Activated T-helper 17 cell treated with anti-CD3 and anti-CD28 coated beads, Interleukin-2, amount 50 U/mL, for 72 hours (primary cell): Measurements from ENCODE around the gene KDM2B. TPM values are rescaled to one million over a fixed set of nuclear protein-coding genes. Genes with fewer than 3 reads are reported as not detected.

Source experiments
- ATAC-seq: fragments of 150-1000 bp; cut with Tn5 transposase; replicated peaks from 2 replicates; pipeline ENCODE4 v1.10.0; 2021; ENCODE audit warnings: mild to moderate bottlenecking, moderate library complexity
- H3K27ac Mint-ChIP-seq: one replicate; pipeline ENCODE4 v1.8.0; 2022; ENCODE audit warnings: mixed read lengths
- H3K27me3 Mint-ChIP-seq: one replicate; pipeline ENCODE4 v1.8.0; 2022; ENCODE audit warnings: mixed read lengths
- H3K36me3 Mint-ChIP-seq: one replicate; pipeline ENCODE4 v1.8.0; 2022; ENCODE audit warnings: low read depth, mild to moderate bottlenecking, mixed read lengths
- H3K4me1 Mint-ChIP-seq: one replicate; pipeline ENCODE4 v1.8.0; 2022; ENCODE audit warnings: mixed read lengths
- H3K4me3 Mint-ChIP-seq: one replicate; pipeline ENCODE4 v1.8.0; 2022; ENCODE audit warnings: mild to moderate bottlenecking, mixed read lengths
- H3K9me3 Mint-ChIP-seq: one replicate; pipeline ENCODE4 v1.8.0; 2022; ENCODE audit warnings: mixed read lengths
- total RNA-seq, 2 donors: library from RNA; stranded (reverse); gene quantifications; one replicate each; pipeline ENCODE4 v1.2.3, GENCODE V29; 2022

KDM2B gene
- total RNA-seq, 2 donors from 2014 or later, result 64.2 to 76.4 TPM

DNA sequence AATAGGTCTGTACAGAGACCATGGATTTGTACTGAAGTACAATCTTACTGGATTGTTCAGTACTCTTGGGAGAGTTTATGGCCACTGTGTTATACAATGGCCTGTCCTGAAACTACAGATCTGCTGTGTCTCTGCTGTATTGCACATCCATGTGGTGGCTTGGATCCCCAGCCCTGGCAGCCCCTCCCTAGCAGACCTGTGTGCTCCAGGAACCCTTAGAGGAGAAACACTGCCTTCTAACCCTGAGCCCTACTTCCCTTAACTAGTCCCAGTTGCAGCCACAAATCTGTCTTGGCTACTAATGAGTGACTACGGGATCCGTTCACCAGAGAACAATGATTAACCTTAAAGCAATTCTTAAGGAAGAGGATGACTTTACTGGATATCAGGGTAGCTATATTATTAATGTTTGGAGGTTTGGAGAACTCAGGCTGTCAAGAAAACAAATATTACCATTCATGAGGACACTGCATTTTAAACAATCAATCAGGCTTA lies 153.2 kb downstream of the KDM2B start:
- Mint-ChIP-seq H3K36me3 (peaks cover 100% of the 10 kb centered on the region), H3K4me3 (no peak overlapping the region), H3K4me1 (no peaks in the 10 kb centered on the region), H3K9me3 (no peaks in the 10 kb centered on the region), H3K27me3 (no peaks in the 10 kb centered on the region), H3K27ac (peak overlapping the region; percentile 67)
- ATAC-seq, result no peak

DNA sequence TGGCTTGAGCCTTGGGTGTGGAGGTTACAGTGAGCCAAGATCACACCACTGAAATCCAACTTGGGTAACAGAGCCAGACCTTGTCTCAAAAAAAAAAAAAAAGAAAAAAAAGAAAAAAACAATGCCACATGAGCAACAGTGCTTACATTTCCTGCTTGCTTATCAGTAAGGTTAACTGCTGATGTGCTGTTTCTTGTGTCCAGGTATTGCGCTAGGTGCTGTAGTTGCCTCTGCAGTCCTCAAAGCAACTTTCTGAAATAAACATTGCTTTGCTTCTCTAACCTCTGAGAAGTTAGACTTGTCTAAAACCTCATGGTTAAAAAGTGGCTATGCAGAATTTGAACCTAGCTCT lies 156.2 kb downstream of the KDM2B start:
- H3K4me1 Mint-ChIP-seq, result peaks cover 4% of the 10 kb centered on the region
- no peak for ATAC-seq
- H3K36me3 Mint-ChIP-seq, result peaks cover 100% of the 10 kb centered on the region
- H3K4me3 Mint-ChIP-seq, result no peak overlapping the region
- no peak overlapping the region for H3K27ac Mint-ChIP-seq
- H3K27me3 Mint-ChIP-seq, result no peaks in the 10 kb centered on the region
- H3K9me3 Mint-ChIP-seq, result no peaks in the 10 kb centered on the region

DNA sequence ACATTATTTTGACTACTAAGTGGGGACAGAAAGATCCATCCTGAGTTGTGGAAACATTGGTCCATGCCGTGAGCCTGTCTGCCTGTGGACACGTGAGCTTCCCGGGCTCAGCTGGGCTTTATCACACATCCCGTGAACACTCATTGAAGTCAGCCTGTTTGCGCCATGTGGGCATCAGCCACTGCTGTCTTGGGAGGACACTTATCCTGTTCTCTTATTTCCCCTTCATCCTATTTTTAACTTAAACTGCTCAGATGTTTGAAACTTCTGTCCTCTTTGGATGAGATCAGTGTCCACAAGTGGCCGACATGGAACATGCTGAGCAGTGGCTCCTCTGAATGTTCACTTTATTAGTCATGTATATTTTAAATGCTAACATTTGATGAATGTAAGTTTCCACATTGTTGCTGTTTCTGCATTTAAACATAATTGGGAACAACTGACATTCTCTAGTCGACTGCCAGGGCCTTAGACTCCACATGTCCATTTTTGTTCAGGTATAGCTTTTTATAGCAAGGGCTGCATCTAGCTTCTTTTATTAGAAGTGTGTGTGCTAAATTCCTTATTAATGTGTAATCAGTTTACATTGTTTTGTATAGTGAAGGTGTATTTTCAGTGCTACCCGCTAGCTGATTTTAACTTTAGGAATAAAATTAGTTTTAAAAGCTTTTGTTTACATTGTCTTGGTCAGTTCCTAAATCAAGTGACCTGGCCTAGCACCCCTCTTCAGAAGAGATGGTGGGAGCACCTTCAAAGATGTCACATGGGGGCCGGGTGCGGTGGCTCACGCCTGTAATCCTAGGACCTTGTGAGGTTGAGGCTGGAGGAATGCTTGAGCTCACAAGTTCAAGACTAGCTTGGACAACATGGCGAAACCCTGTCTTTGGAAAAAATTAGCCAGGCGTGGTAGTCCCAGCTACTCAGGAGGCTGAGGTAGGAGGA lies 156.9 kb downstream of the KDM2B start:
- ATAC-seq, result no peak
- Mint-ChIP-seq H3K9me3 (no peaks in the 10 kb centered on the region), H3K27me3 (no peaks in the 10 kb centered on the region), H3K4me3 (no peak overlapping the region), H3K27ac (no peak overlapping the region), H3K36me3 (peaks cover 100% of the 10 kb centered on the region), H3K4me1 (peaks cover 4% of the 10 kb centered on the region)

DNA sequence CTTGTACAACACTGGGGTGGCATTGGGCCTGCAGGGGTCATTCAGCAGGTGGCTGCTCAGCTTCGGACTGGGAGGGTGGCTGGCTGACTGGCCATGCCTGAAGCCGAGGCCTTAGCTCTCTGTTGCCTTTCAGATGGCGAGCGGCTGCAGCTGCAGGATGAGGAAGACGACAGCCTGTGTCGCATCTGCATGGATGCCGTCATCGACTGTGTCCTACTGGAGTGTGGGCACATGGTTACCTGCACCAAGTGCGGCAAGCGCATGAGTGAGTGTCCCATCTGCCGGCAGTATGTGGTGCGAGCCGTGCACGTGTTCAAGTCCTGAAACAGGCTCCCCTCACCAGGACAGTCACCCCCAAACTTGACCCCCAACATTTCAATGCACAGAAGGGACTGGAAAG lies 157.6 kb downstream of the KDM2B start:
- no peak for ATAC-seq
- Mint-ChIP-seq H3K4me3 (no peak overlapping the region), H3K9me3 (no peaks in the 10 kb centered on the region), H3K27me3 (no peaks in the 10 kb centered on the region), H3K4me1 (peaks cover 4% of the 10 kb centered on the region), H3K36me3 (peaks cover 100% of the 10 kb centered on the region), H3K27ac (no peak overlapping the region)

DNA sequence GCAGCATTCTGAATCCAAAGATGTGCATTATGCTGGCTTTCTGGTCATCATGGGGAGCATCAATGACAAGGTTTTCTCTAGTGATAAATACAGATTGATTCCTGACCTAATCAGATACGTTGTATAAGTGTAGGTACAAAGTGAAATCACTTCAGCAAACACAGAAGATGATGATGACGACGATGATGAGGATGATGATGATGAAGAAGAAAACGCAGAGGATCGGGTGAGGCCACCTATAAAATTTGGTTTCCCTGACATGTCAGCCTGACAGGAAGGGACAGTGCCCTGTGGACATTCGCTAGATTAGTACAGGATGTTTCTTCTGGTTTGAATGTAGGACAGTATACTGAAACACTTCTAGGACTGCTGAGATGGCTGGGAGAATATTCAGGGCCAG lies 160.7 kb downstream of the KDM2B start:
- H3K4me1 Mint-ChIP-seq, result peaks cover 4% of the 10 kb centered on the region
- ATAC-seq, result no peak
- no peak overlapping the region for H3K4me3 Mint-ChIP-seq
- H3K9me3 Mint-ChIP-seq, result no peaks in the 10 kb centered on the region
- no peaks in the 10 kb centered on the region for H3K27me3 Mint-ChIP-seq
- peak overlapping the region; percentile 17 for H3K27ac Mint-ChIP-seq
- H3K36me3 Mint-ChIP-seq, result peaks cover 100% of the 10 kb centered on the region

DNA sequence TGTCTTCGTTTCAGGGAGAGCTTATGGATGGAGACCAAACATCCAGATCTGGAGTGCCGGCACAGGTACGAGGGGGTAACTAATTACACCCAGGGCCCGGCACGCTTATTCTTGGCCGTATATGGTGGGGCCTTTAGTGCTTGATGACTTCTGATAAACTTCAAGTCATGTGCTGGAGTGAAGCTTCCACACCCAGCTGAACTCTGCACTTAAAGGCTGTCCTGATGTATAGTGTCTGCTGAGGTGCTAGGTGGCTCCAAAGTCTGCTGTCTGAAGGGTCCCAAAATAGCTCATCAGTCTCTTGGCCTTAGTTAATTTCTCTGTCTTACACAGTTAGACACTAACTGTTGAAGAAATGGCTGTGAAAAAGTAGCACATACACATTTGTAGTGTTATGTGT lies 163.0 kb downstream of the KDM2B start:
- peaks cover 4% of the 10 kb centered on the region for H3K4me1 Mint-ChIP-seq
- H3K27ac Mint-ChIP-seq, result peak overlapping the region; percentile 32
- peaks cover 97% of the 10 kb centered on the region for H3K36me3 Mint-ChIP-seq
- no peak overlapping the region for H3K4me3 Mint-ChIP-seq
- ATAC-seq, result no peak
- no peaks in the 10 kb centered on the region for H3K9me3 Mint-ChIP-seq
- H3K27me3 Mint-ChIP-seq, result no peaks in the 10 kb centered on the region

DNA sequence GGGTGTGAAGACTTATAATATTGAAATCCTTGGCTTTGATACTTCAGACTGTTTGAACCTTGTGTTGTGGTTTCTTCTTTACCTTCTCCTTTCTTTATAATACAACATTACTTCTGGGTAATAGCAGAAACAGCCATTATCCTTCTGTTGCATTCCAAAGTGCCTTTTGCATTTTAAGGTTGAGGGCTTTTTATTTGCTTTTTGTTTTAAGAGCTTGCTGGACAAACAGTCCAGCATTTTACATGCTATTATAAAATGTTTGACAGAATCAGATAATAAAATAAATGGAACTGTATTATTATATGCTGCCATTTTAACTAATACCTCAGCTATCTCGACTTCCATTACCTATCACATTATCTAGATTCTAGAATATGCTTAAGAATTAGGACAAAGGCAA lies 166.9 kb downstream of the KDM2B start:
- Mint-ChIP-seq H3K4me1 (no peaks in the 10 kb centered on the region), H3K9me3 (no peaks in the 10 kb centered on the region), H3K27ac (no peak overlapping the region), H3K27me3 (no peaks in the 10 kb centered on the region), H3K36me3 (peaks cover 94% of the 10 kb centered on the region), H3K4me3 (no peak overlapping the region)
- ATAC-seq, result no peak

DNA sequence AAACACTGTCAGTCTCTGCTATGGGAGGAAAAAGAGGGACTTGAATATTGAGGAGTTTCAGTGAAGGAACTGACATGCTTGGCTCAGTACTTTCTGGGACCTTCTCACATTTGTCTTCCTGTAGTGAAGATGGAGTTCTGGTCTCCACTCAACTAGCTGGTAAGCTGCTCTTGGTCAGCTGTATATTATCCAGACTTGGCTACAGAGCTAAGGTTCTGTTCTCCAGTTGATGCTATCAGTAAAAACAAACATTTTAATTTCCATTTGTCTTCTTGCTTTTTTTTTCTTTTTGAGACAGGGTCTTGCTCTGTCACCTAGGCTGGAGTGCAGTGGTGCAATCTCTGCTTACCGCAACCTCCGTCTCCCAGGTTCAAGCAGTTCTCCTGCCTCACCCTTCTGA lies 175.6 kb downstream of the KDM2B start:
- Mint-ChIP-seq H3K4me3 (no peak overlapping the region), H3K27ac (peak overlapping the region; percentile 46), H3K9me3 (no peaks in the 10 kb centered on the region), H3K36me3 (peaks cover 96% of the 10 kb centered on the region), H3K27me3 (no peaks in the 10 kb centered on the region), H3K4me1 (peaks cover 20% of the 10 kb centered on the region)
- ATAC-seq, result no peak

DNA sequence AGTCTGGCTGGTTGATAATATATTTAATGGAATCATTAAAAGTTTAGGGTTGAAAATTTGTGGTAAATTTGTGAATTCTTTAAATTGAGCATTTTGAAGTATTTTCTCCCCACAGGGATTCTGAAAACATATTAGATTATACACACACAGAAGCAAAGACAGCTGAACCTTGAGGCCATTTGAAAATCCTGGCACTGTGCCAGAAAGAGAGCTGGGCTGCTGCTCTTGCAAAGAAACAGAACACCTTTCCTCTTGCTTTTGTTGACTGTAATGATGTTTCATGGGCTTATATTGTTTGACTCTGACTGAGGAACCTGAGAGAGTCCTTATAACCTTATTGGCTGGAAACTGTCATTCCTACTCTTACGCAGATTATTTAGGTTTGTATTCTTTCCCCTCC lies 176.1 kb downstream of the KDM2B start:
- H3K36me3 Mint-ChIP-seq, result peaks cover 92% of the 10 kb centered on the region
- no peak for ATAC-seq
- no peak overlapping the region for H3K4me3 Mint-ChIP-seq
- H3K4me1 Mint-ChIP-seq, result peaks cover 20% of the 10 kb centered on the region
- no peaks in the 10 kb centered on the region for H3K27me3 Mint-ChIP-seq
- no peaks in the 10 kb centered on the region for H3K9me3 Mint-ChIP-seq
- peak overlapping the region; percentile 46 for H3K27ac Mint-ChIP-seq

DNA sequence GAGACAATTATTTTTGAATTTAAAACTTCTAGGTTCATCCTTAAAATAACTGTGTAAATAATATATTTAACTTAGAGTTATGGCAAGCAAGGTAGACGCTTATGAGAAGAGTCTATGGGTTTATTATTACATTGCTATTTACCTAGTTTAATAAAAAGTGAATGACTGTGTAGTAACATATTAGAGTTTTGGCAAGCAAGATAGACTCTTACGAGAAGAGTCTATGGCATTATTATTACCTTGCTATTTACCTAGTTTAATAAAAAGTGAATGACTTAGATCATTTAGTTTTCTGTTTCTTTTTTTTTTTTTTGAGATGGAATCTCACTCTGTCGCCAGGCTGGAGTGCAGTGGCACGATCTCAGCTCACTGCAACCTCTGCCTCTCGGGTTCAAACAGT lies 177.1 kb downstream of the KDM2B start:
- Mint-ChIP-seq H3K9me3 (no peaks in the 10 kb centered on the region), H3K4me3 (no peak overlapping the region), H3K27ac (no peak overlapping the region), H3K4me1 (peaks cover 21% of the 10 kb centered on the region), H3K27me3 (no peaks in the 10 kb centered on the region), H3K36me3 (peaks cover 82% of the 10 kb centered on the region)
- no peak for ATAC-seq

DNA sequence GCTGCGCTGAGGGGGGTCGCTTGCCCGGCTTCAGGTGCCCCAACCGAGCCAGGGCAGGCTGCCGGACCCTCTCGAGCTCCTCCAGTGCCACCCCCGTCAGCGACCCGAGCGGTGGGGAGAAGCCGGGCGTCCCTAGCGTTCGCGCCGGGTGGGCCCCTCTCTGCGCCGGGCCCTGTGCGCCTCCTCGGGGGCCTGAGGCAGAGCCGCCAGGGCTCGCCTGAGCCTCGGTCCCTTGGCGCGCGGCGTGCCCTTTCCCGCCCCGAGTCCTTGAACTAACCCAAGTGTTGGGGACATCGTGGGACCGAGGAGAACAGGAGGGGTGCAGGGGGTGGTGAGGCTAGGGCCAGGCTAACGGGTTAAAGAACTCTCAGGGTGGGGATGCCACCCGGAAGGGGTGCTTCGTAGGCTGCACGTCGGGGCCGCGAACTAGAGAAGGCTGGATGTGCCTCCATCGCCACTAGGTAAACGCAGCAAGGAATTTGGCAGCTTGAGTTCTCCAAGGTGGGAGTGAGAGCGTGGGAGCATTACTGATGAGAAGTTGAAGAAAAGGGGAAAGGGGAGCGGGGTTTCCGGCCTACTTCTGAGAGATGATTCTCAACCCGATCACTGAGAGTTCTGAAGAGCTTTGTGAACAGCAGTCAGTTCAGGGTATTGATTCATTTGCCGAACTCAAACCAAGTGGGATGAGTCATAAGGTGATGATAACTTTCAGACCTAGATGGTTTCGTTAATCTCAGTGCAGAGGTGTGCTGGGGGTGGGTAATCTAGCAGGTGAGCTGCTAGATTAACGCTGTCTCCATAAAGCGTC lies 180.3 kb downstream of the KDM2B start:
- Mint-ChIP-seq H3K4me1 (peaks cover 19% of the 10 kb centered on the region), H3K27me3 (no peaks in the 10 kb centered on the region), H3K4me3 (peak overlapping the region; percentile 87), H3K9me3 (no peaks in the 10 kb centered on the region), H3K36me3 (peaks cover 50% of the 10 kb centered on the region), H3K27ac (peak overlapping the region; percentile 88)
- peak; percentile 71 for ATAC-seq

DNA sequence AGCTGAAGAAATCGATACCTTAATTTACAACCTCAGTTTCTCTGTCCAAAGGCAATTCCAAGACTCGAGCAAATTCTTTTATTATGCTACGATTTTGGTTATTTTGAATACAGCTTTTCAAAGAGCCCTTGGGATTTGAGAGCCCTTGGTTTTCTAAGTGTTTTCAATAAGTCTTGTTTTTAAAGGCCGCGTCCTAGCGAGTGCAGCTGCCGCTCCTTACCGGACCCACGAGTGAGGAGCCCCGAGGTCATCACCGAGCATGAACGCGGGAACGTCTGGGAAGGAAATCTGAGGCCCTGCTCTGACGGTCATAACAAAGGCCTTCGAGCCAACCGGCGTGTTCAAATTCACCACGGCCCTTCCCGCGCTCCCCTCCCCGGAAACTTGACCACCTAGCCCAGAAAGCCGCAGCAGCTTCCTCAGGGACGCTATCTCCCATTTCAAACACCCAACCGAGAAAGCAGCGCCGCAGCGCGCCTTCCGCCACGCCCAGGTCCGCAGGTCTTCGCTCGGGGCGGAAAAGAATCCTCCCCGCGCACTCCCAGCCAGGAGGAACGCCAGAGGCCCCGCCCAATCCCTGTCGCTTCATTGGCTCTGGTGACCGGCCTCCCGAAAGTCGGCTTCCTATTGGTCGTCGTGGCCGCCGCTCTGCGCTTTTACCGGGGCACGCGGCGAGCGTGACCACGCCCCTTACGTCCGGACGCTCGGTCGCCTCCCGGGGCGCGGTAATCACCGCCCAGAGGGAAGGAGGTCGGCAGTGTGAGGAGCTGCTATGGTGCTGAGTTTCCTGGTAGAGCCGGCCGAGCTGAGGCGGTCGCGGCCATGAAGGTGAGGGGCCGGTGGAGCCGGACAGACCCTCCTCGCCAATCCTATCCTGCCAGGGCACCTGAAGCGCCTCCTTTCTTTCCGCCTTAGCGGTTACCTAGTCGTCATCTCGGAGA lies 181.2 kb downstream of the KDM2B start, which contains the start of gene RNF34:
Gene RNF34, plus strand, starts transcription at position 728 of the 941 bp plus-strand sequence. Its CDS starts 95 bp downstream, at position 823.
- Mint-ChIP-seq H3K4me3 (peak within 1 kb of the TSS; percentile 87), H3K27ac (peak within 1 kb of the TSS; percentile 88), H3K27me3 (no peaks in the 10 kb centered on the region), H3K36me3 (peaks cover 41% of the 10 kb centered on the region), H3K4me1 (peaks cover 19% of the 10 kb centered on the region), H3K9me3 (no peaks in the 10 kb centered on the region)
- ATAC-seq, result peak; percentile 92

DNA sequence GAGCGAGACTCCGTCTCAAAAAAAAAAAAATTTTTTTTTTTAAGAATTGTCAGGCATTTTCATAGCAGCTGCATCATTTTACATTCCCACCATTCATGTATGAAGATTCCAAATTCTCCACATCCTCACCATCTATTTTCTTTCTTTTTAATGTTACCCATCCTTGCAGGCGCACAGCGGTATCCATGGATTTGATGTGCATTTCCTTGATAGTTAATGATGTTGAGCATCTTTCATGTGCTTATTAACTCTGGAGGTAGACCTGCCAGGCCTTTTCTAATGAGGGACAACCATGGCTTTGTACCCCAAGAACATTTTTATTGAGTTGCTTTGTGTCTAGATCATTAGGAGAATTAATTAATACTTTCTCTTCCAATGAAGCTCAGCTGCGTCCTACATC lies 182.5 kb downstream of the KDM2B start:
- Mint-ChIP-seq H3K36me3 (peaks cover 28% of the 10 kb centered on the region), H3K4me3 (peak overlapping the region; percentile 87), H3K27me3 (no peaks in the 10 kb centered on the region), H3K4me1 (peaks cover 19% of the 10 kb centered on the region), H3K9me3 (no peaks in the 10 kb centered on the region), H3K27ac (peak overlapping the region; percentile 66)
- ATAC-seq, result no peak

DNA sequence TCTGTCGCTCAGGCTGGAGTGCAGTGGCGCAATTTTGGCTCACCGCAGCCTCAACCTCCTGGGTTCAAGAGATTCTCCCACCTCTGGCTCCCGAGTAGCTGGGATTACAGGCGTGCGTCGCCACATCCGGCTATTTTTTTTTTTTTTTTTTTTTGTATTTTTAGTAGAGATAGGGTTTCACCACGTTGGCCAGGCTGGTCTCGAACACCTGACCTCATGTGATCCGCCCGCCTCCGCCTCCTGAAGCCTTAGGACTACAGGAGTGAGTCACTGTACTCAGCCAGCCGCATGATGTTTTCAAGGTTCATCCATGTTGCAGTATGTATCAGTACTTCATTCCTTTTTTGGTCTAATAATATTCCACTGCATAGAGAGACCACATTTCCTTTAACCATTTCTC lies 183.3 kb downstream of the KDM2B start:
- Mint-ChIP-seq H3K36me3 (peaks cover 20% of the 10 kb centered on the region), H3K4me3 (no peak overlapping the region), H3K27ac (no peak overlapping the region), H3K27me3 (no peaks in the 10 kb centered on the region), H3K4me1 (peaks cover 14% of the 10 kb centered on the region), H3K9me3 (no peaks in the 10 kb centered on the region)
- no peak for ATAC-seq
